Endothelial cell of umbilical vein (primary cell): ENCODE measurements around the gene TGM3. TPM values are rescaled to one million over a fixed set of nuclear protein-coding genes. Genes with fewer than 3 reads are reported as not detected.

Experiments
- BruUV-seq: library from RNA; stranded (reverse); fragments of 400-500 nt; replicated peaks from 2 replicates; lab custom pipeline; 2021; lab: Mats Ljungman, UMichigan
- CTCF ChIA-PET: fragments of 300-600, 350-600 bp; sonication (Branson Sonifier 250); formaldehyde crosslinking; loops from one replicate; lab custom pipeline; 2021; ENCODE audit warnings: antibody characterized with exemption, inconsistent platforms; lab: Charles Lee
- POLR2A ChIA-PET: fragments of 300-600, 350-600 bp; sonication (Branson Sonifier 250); formaldehyde crosslinking; loops from one replicate; lab custom pipeline; 2021; ENCODE audit warnings: antibody characterized with exemption, inconsistent platforms; lab: Charles Lee
- DNase-seq: peaks from one replicate; pipeline ENCODE4 v3.0.0-alpha.2; 2011; ENCODE audit warnings: low read depth, low spot score
- FAIRE-seq: peaks from 2 replicates; lab custom pipeline; 2011; peaks lifted over from hg19 to GRCh38; lab: Jason Lieb, UNC
- H2AFZ ChIP-seq: 2 replicates; pipeline ENCODE4 v1.6.0; 2012; ENCODE audit warnings: low read depth, low read length, control low read depth, inconsistent platforms
- H3K27ac ChIP-seq: 2 replicates; pipeline ENCODE4 v1.5.1; 2011; ENCODE audit warnings: low read depth, mild to moderate bottlenecking, control low read depth, low read length, moderate library complexity; ENCODE audit not compliant: insufficient read depth
- H3K27me3 ChIP-seq, 2 experiments: 2 replicates each; pipeline versions ENCODE4 v1.6.0 to v1.6.1; 2011; ENCODE audit warnings: low read length in 2 of 2, mixed read lengths in 1 of 2; ENCODE audit not compliant: control insufficient read depth in 2 of 2, insufficient read depth in 2 of 2
- H3K36me3 ChIP-seq, 2 experiments: 2 replicates in 1 of 2; 3 replicates in 1 of 2; pipeline ENCODE4 v1.5.1; 2011; ENCODE audit warnings: low read length in 2 of 2, mild to moderate bottlenecking in 1 of 2, moderate library complexity in 1 of 2; ENCODE audit not compliant: control insufficient read depth in 2 of 2, insufficient read depth in 2 of 2; ENCODE audit errors: extremely low read depth in 1 of 2
- H3K4me1 ChIP-seq: 3 replicates; pipeline ENCODE4 v1.5.1; 2011; ENCODE audit warnings: mild to moderate bottlenecking, low read length; ENCODE audit not compliant: control insufficient read depth, insufficient read depth; ENCODE audit errors: extremely low read depth
- H3K4me2 ChIP-seq: 2 replicates; pipeline ENCODE4 v1.6.1; 2011; ENCODE audit warnings: low read length, control low read depth, mixed read lengths; ENCODE audit not compliant: insufficient read depth
- H3K4me3 ChIP-seq, 3 experiments: fragments of 200-600 bp in 1 of 3; sonication (generic), shearing (Covaris generic) in 1 of 3; replicated peaks in 1 of 3; 2 replicates each; pipeline ENCODE4 v1.5.1; 2011 to 2016; ENCODE audit warnings: control low read depth in 3 of 3, low read length in 3 of 3, mild to moderate bottlenecking in 2 of 3, inconsistent platforms in 1 of 3, low read depth in 1 of 3, moderate library complexity in 1 of 3; ENCODE audit not compliant: insufficient read depth in 1 of 3
- H3K79me2 ChIP-seq: 2 replicates; pipeline ENCODE4 v1.6.0; 2012; ENCODE audit warnings: low read length, inconsistent platforms; ENCODE audit not compliant: control insufficient read depth, insufficient read depth
- H3K9ac ChIP-seq: replicated peaks from 2 replicates; pipeline ENCODE3; 2011; ENCODE audit warnings: low read length, control low read depth; ENCODE audit not compliant: insufficient read depth; ENCODE audit errors: extremely low read depth
- H3K9me1 ChIP-seq: replicated peaks from 3 replicates; pipeline ENCODE4 v1.6.0; 2011; ENCODE audit warnings: mild to moderate bottlenecking, low read length; ENCODE audit not compliant: control insufficient read depth, insufficient read depth; ENCODE audit errors: extremely low read depth
- H3K9me3 ChIP-seq: replicated peaks from 2 replicates; pipeline ENCODE4 v1.5.1; 2012; ENCODE audit warnings: low read length, inconsistent platforms; ENCODE audit not compliant: control insufficient read depth, insufficient read depth
- H4K20me1 ChIP-seq: replicated peaks from 2 replicates; pipeline ENCODE3; 2011; ENCODE audit warnings: mild to moderate bottlenecking, low read length; ENCODE audit not compliant: control insufficient read depth, insufficient read depth; ENCODE audit errors: extremely low read depth
- CTCF ChIP-seq, 2 donors: IDR thresholded peaks; 1 replicate in 1 of 2; 2 replicates in 1 of 2; pipeline ENCODE4 v1.5.1; 2011; ENCODE audit warnings: low read length in 2 of 2, mild to moderate bottlenecking in 2 of 2, moderate library complexity in 2 of 2, control low read depth in 1 of 2, inconsistent platforms in 1 of 2, low read depth in 1 of 2; ENCODE audit not compliant: insufficient read depth in 1 of 2; ENCODE audit errors: extremely low read depth in 1 of 2
- EZH2 ChIP-seq: IDR thresholded peaks from 2 replicates; pipeline ENCODE4 v1.6.1; 2012; ENCODE audit warnings: borderline replicate concordance, low read depth, mild to moderate bottlenecking, moderate library complexity, low read length, inconsistent platforms; ENCODE audit not compliant: severe bottlenecking
- FOS ChIP-seq: IDR thresholded peaks from 2 replicates; pipeline ENCODE4 v1.6.1; 2011; ENCODE audit warnings: mild to moderate bottlenecking, low read length, moderate library complexity, borderline replicate concordance; ENCODE audit not compliant: insufficient read depth
- GATA2 ChIP-seq: IDR thresholded peaks from 2 replicates; pipeline ENCODE4 v1.7.0; 2011; ENCODE audit warnings: low read depth, mild to moderate bottlenecking, moderate library complexity, mixed read lengths, low read length; ENCODE audit not compliant: insufficient read length, insufficient read depth
- JUN ChIP-seq: IDR thresholded peaks from 2 replicates; pipeline ENCODE4 v1.6.1; 2011; ENCODE audit warnings: borderline replicate concordance, low read depth; ENCODE audit not compliant: insufficient read length, insufficient read depth
- MAX ChIP-seq: IDR thresholded peaks from 2 replicates; pipeline ENCODE4 v1.6.1; 2011; ENCODE audit not compliant: insufficient read depth, insufficient read length
- MYC ChIP-seq: IDR thresholded peaks from one replicate; pipeline ENCODE4 v1.6.1; 2011; ENCODE audit warnings: mild to moderate bottlenecking, low read depth, low read length
- POLR2A ChIP-seq: IDR thresholded peaks from 2 replicates; pipeline ENCODE4 v1.6.1; 2012; ENCODE audit warnings: low read depth, mild to moderate bottlenecking, control low read depth, low read length
- POLR2AphosphoS5 ChIP-seq: IDR thresholded peaks from 2 replicates; pipeline ENCODE4 v1.6.1; 2012; ENCODE audit warnings: low read depth, mild to moderate bottlenecking, control low read depth, low read length, moderate library complexity; ENCODE audit not compliant: insufficient read depth
- dilution Hi-C: fragments of 300-500 bp; cut with MboI; formaldehyde crosslinking; loops from one replicate; pipeline ENCODE4 v1.15.0; 2019; ENCODE audit warnings: low sequenced_read_pairs; ENCODE audit not compliant: extremely low pct_ligation_motif_present
- intact Hi-C: fragments of 100-400 bp; cut with micrococcal nuclease; formaldehyde crosslinking; loops from one replicate; pipeline ENCODE4 v1.10.0; 2022
- polyA plus RNA-seq, 4 experiments: library from polyadenylated mRNA; depleted of rRNA in 3 of 4; stranded (reverse) in 3 of 4; unstranded in 1 of 4; fragments of >200 nt; gene quantifications; 2 replicates each; pipeline versions ENCODE4 v1.2.1 to v1.2.3, GENCODE V29; 2011 to 2012; ENCODE audit warnings: missing spikeins in 1 of 4
- total RNA-seq: library from RNA; stranded (reverse); gene quantifications from 2 replicates; pipeline ENCODE4 v1.2.3, GENCODE V29; 2021

Gene TGM3
- total and polyA plus RNA-seq, 2 donors (not counting 3 experiments of a cell fraction or from before 2014, with no cell fraction given), result not detected

- ChIA-PET POLR2A (no interaction called here), CTCF (interaction anchor here (1.2 kb wide), 1 partner anchor 67 kb away, joined by 3 read pairs; no protein-coding TSS in a partner anchor)
- intact Hi-C loops, result no loop called here
- Histone ChIP-seq H3K4me2 (no peak overlapping the region), H3K79me2 (no peaks in the 10 kb centered on the region), H3K4me3 (no peak overlapping the region), H3K4me1 (no peaks in the 10 kb centered on the region), H3K27me3 (no peaks in the 10 kb centered on the region), H2AFZ (no peak overlapping the region), H3K9me3 (no peaks in the 10 kb centered on the region), H3K9ac (no peak overlapping the region), H3K27ac (no peak overlapping the region), H4K20me1 (no peaks in the 10 kb centered on the region), H3K36me3 (no peaks in the 10 kb centered on the region), H3K9me1 (no peaks in the 10 kb centered on the region)
- FAIRE-seq (no peak), DNase-seq (no peak)
- TF ChIP-seq EZH2, result no peak
- no peak for TF ChIP-seq POLR2A
- TF ChIP-seq POLR2AphosphoS5, result no peak
- TF ChIP-seq MAX, result no peak
- TF ChIP-seq GATA2, result no peak
- no peak for TF ChIP-seq FOS
- TF ChIP-seq JUN, result no peak
- TF ChIP-seq CTCF (IDR thresholded peaks at IDR 0.05; ENCODE audit: extremely low read depth in 1 of 2, insufficient read depth in 1 of 2, low read depth in 1 of 2, low read length in 2 of 2), result no peak
- no peak for TF ChIP-seq MYC
- dilution Hi-C loops, result no loop called here
- BruUV-seq, result no TSS peak
Observed at GRCh38 chr20:2385496-2385895, 89.7 kb downstream of the TGM3 start.
